Smooth muscle cell (in vitro differentiated cells): Measurements from ENCODE around the gene NT5C2. TPM values are rescaled to one million over a fixed set of nuclear protein-coding genes. Genes with fewer than 3 reads are reported as not detected.

ENCODE experiments used
- DNase-seq: peaks from one replicate; lab custom pipeline; 2025; ENCODE audit not compliant: unreplicated experiment; lab: John Stamatoyannopoulos, UW
- H2AFZ ChIP-seq: fragments of 200-600 bp; sonication (generic); 2 replicates; pipeline ENCODE4 v1.6.0; 2016; ENCODE audit warnings: antibody characterized with exemption, low read depth, mild to moderate bottlenecking
- H3F3A ChIP-seq: fragments of 200-600 bp; sonication (generic); 2 replicates; pipeline ENCODE4 v1.6.0; 2017; ENCODE audit warnings: antibody characterized with exemption, low read depth
- H3K27ac ChIP-seq: fragments of 200-600 bp; sonication (generic); 2 replicates; pipeline ENCODE4 v1.5.1; 2016; ENCODE audit warnings: low read depth, mild to moderate bottlenecking
- H3K27me3 ChIP-seq: fragments of 200-600 bp; sonication (generic); 2 replicates; pipeline ENCODE4 v1.6.1; 2016; ENCODE audit warnings: low read depth, mild to moderate bottlenecking
- H3K36me3 ChIP-seq: fragments of 200-600 bp; sonication (generic); 2 replicates; pipeline ENCODE4 v1.5.1; 2016; ENCODE audit warnings: low read depth
- H3K4me1 ChIP-seq: fragments of 200-600 bp; sonication (generic); 2 replicates; pipeline ENCODE4 v1.5.1; 2016; ENCODE audit warnings: low read depth
- H3K4me2 ChIP-seq: fragments of 200-600 bp; sonication (generic); 2 replicates; pipeline ENCODE4 v1.6.0; 2016; ENCODE audit warnings: mild to moderate bottlenecking
- H3K4me3 ChIP-seq: fragments of 200-600 bp; sonication (generic); 2 replicates; pipeline ENCODE4 v1.5.1; 2016; ENCODE audit warnings: mild to moderate bottlenecking
- H3K79me2 ChIP-seq: fragments of 200-600 bp; sonication (generic); 2 replicates; pipeline ENCODE4 v1.6.0; 2016; ENCODE audit warnings: low read depth, mild to moderate bottlenecking
- H3K9ac ChIP-seq: fragments of 200-600 bp; sonication (generic); 2 replicates; pipeline ENCODE4 v1.6.0; 2016; ENCODE audit warnings: low read depth
- H3K9me3 ChIP-seq: fragments of 200-600 bp; sonication (generic); replicated peaks from 2 replicates; pipeline ENCODE4 v1.5.1; 2016; ENCODE audit warnings: low read depth
- H4K20me1 ChIP-seq: fragments of 200-600 bp; sonication (generic); 2 replicates; pipeline ENCODE4 v1.6.0; 2016; ENCODE audit warnings: low read depth
- CTCF ChIP-seq: fragments of 200-600 bp; sonication (generic); IDR thresholded peaks from 2 replicates; pipeline ENCODE4 v1.5.1; 2017; ENCODE audit warnings: borderline replicate concordance, mild to moderate bottlenecking, antibody characterized with exemption; ENCODE audit not compliant: insufficient read depth, poor library complexity, severe bottlenecking
- WGBS: methylation state at CpG from one replicate; pipeline ENCODE4 v1.1.7; 2016; ENCODE audit warnings: low lambda C conversion rate; 5-methylcytosine and 5-hydroxymethylcytosine counted together
- polyA plus RNA-seq: library from polyadenylated mRNA; unstranded; fragments of >200 nt; fragmentation: Nextera tagmentation; extraction: Ambion mirVana; gene quantifications from 2 replicates; pipeline ENCODE4 v1.2.1, GENCODE V29; 2016
- total RNA-seq: library from RNA; depleted of rRNA; stranded (reverse); fragments of >200 nt; gene quantifications from 2 replicates; pipeline ENCODE4 v1.2.3, GENCODE V29; 2014

The NT5C2 gene
- total and polyA plus RNA-seq, 2 experiments from 2014 or later: 19.1 to 33.5 TPM

- peaks cover 8% of the 10 kb centered on the region for H3F3A ChIP-seq
- H3K27me3 ChIP-seq: no peaks in the 10 kb centered on the region
- no peak for DNase-seq
Observed at GRCh38 chr10:103042129-103042528, 150.9 kb downstream of the NT5C2 start.

DNA sequence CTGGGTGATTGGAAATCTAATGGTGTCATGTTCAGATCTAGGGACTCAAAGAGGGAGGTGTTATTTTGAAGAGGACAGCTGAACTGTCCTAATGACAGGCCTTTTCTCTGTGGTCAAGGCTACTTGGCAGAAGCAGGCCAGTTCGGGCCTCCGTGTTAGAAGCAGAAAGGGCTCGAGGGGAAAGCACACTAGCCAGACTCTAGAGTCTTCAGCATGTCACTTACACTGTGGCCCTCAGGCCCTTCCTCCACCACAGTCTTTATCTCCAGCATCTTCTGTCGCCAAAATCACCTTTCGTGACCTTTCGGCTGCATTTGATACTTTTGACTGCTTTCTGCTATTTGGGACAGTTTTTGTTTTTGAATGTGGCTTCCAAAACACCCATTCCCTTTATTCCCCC lies 151.7 kb downstream of the NT5C2 start:
- Histone ChIP-seq H3K27ac (no peak overlapping the region), H4K20me1 (no peaks in the 10 kb centered on the region), H3K4me1 (peaks cover 17% of the 10 kb centered on the region), H3K4me2 (no peak overlapping the region), H3K79me2 (no peaks in the 10 kb centered on the region), H2AFZ (no peak overlapping the region), H3K9ac (no peak overlapping the region), H3K9me3 (no peaks in the 10 kb centered on the region), H3K27me3 (no peaks in the 10 kb centered on the region), H3K36me3 (no peaks in the 10 kb centered on the region), H3F3A (peaks cover 8% of the 10 kb centered on the region), H3K4me3 (no peak overlapping the region)
- DNase-seq: no peak
- no peak for TF ChIP-seq CTCF
- WGBS: 79% methylated on average over 6 of the region's 6 CpGs

More at GRCh38 chr10:103042129-103042528, 150.9 kb downstream of the NT5C2 start:
- Histone ChIP-seq H3K9me3 (no peaks in the 10 kb centered on the region), H4K20me1 (no peaks in the 10 kb centered on the region), H3K4me2 (no peak overlapping the region), H3K4me3 (no peak overlapping the region), H3K27ac (no peak overlapping the region), H2AFZ (no peak overlapping the region), H3K36me3 (no peaks in the 10 kb centered on the region), H3K9ac (no peak overlapping the region), H3K4me1 (peaks cover 17% of the 10 kb centered on the region), H3K79me2 (no peaks in the 10 kb centered on the region)
- WGBS: 80% methylated on average over 5 of the region's 5 CpGs
- TF ChIP-seq CTCF: no peak

DNA sequence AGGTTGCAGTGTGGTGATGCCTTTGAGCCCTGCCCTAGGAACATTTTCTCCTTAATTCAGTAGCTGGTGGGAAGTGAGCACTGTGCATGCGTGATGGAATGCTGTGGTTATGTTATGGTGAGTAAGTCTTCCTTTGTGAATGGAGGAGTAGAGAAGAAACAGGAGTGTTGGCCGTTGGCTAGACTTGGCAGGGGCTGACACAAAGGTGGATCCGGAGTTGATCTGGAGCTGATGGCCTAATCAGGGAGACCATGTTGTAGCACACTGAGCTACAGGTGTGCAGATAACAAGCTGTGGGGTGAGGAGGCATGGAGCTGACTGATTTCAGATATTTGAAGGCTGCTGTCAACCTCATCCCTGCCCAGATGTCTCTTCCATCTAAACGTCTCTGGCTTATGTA lies 152.7 kb downstream of the NT5C2 start:
- H3K27ac ChIP-seq: peak overlapping the region; percentile 34
- H3K36me3 ChIP-seq: no peaks in the 10 kb centered on the region
- H3K4me2 ChIP-seq: no peak overlapping the region

More for the DNA sequence above, 152.7 kb downstream of the NT5C2 start:
- no peaks in the 10 kb centered on the region for H3K9me3 ChIP-seq
- DNase-seq: no peak
- 43% methylated on average over 4 of the region's 4 CpGs for WGBS
- peaks cover 18% of the 10 kb centered on the region for H3K4me1 ChIP-seq
- peaks cover 4% of the 10 kb centered on the region for H3F3A ChIP-seq
- no peaks in the 10 kb centered on the region for H3K27me3 ChIP-seq
- H3K4me3 ChIP-seq: no peak overlapping the region
- no peaks in the 10 kb centered on the region for H4K20me1 ChIP-seq
- no peak overlapping the region for H3K9ac ChIP-seq
- no peak for TF ChIP-seq CTCF
- H3K79me2 ChIP-seq: no peaks in the 10 kb centered on the region
- no peak overlapping the region for H2AFZ ChIP-seq
